Gastroesophageal sphincter (tissue), 4 donors: ENCODE data around the gene UBE2Q1. TPM values are rescaled to one million over a fixed set of nuclear protein-coding genes. Genes with fewer than 3 reads are reported as not detected.

Experiments used
- ATAC-seq: fragments of 150-250 bp; one replicate; pipeline ENCODE4 v1.9.1; 2016; ENCODE audit warnings: mild to moderate bottlenecking, moderate library complexity
- H3K27ac ChIP-seq, 4 donors: fragments of 200-600 bp; sonication (generic) in 3 of 4; 1 replicate in 3 of 4; 2 replicates in 1 of 4; pipeline ENCODE4 v1.5.1; 2016 to 2019
- H3K27me3 ChIP-seq: fragments of 200-600 bp; sonication (generic); one replicate; pipeline ENCODE4 v1.5.1; 2019
- H3K36me3 ChIP-seq, 2 donors: fragments of 200-600 bp; sonication (generic); one replicate each; pipeline ENCODE4 v1.5.1; 2019; ENCODE audit warnings: control low read depth in 1 of 2
- H3K4me1 ChIP-seq, 3 donors: fragments of 200-600 bp; sonication (generic); 1 replicate in 2 of 3; 2 replicates in 1 of 3; pipeline ENCODE4 v1.5.1; 2016 to 2019; ENCODE audit warnings: control low read depth in 2 of 3
- H3K4me3 ChIP-seq, 2 donors: fragments of 200-600 bp; sonication (generic); one replicate each; pipeline ENCODE4 v1.5.1; 2019; ENCODE audit warnings: mild to moderate bottlenecking in 1 of 2, moderate library complexity in 1 of 2
- H3K9me3 ChIP-seq, 3 donors: fragments of 200-600 bp; sonication (generic); one replicate each; pipeline ENCODE4 v1.5.1; 2017 to 2019; ENCODE audit warnings: control low read depth in 2 of 3
- CTCF ChIP-seq, 4 experiments: fragments of 200-600 bp in 2 of 4; fragments of 450-650 bp in 2 of 4; sonication (generic) in 1 of 4; IDR thresholded peaks; one replicate each; pipeline ENCODE4 v1.5.1; 2017 to 2019; ENCODE audit warnings: antibody characterized with exemption in 4 of 4, mild to moderate bottlenecking in 2 of 4, moderate library complexity in 2 of 4
- EP300 ChIP-seq: sonication (generic); formaldehyde crosslinking; IDR thresholded peaks from one replicate; pipeline ENCODE4 v1.6.1; 2017; ENCODE audit warnings: antibody characterized with exemption, mild to moderate bottlenecking
- POLR2A ChIP-seq, 2 donors: fragments of 450-650 bp; IDR thresholded peaks; one replicate each; pipeline ENCODE4 v1.6.1; 2017; ENCODE audit warnings: antibody characterized with exemption in 2 of 2, mild to moderate bottlenecking in 2 of 2, moderate library complexity in 1 of 2
- POLR2AphosphoS5 ChIP-seq: sonication (generic); formaldehyde crosslinking; IDR thresholded peaks from one replicate; pipeline ENCODE4 v1.6.1; 2017; ENCODE audit warnings: antibody characterized with exemption
- WGBS, 2 donors: methylation state at CpG; one replicate each; pipeline ENCODE4 v1.1.5; 2018; ENCODE audit warnings: low coverage in 1 of 2; 5-methylcytosine and 5-hydroxymethylcytosine counted together
- total RNA-seq, 4 donors: library from RNA; depleted of rRNA; stranded (reverse); fragments of >200 nt; gene quantifications; one replicate each; pipeline ENCODE4 v1.1.0, GENCODE V29; 2016

UBE2Q1 gene
- total RNA-seq, 4 donors from 2014 or later, result 27.4 to 39.7 (median 32.2) TPM

GRCh38 chr1:154514066-154514553 is 44.4 kb downstream of the UBE2Q1 start:
- ATAC-seq, result no peak
- WGBS, 2 donors, result 90 to 92% methylated on average over 7 of the region's 7 CpGs

GRCh38 chr1:154512760-154513159 is 45.7 kb downstream of the UBE2Q1 start:
- TF ChIP-seq POLR2A (IDR thresholded peaks at IDR 0.05) (no peak), POLR2AphosphoS5 (no peak), CTCF (IDR thresholded peaks at IDR 0.05) (no peak), EP300 (no peak)
- WGBS, 2 donors, result 80 to 87% methylated on average over 2 to 3 of the region's 3 CpGs
- Histone ChIP-seq H3K27me3 (peaks cover 26% of the 10 kb centered on the region), H3K36me3 (no peaks in the 10 kb centered on the region), H3K9me3 (no peaks in the 10 kb centered on the region), H3K27ac (no peak overlapping the region), H3K4me1 (no peaks in the 10 kb centered on the region), H3K4me3 (no peak overlapping the region)
- no peak for ATAC-seq

More at GRCh38 chr1:154514066-154514553, 44.4 kb downstream of the UBE2Q1 start:
- no peaks in the 10 kb centered on the region for H3K4me1 ChIP-seq
- no peak for TF ChIP-seq EP300
- TF ChIP-seq POLR2A (IDR thresholded peaks at IDR 0.05), result no peak
- no peak for TF ChIP-seq CTCF (IDR thresholded peaks at IDR 0.05)
- no peak for TF ChIP-seq POLR2AphosphoS5
- H3K9me3 ChIP-seq, result no peaks in the 10 kb centered on the region
- peaks cover 23% of the 10 kb centered on the region for H3K27me3 ChIP-seq
- no peaks in the 10 kb centered on the region for H3K36me3 ChIP-seq
- no peak overlapping the region for H3K4me3 ChIP-seq
- no peak overlapping the region for H3K27ac ChIP-seq

- H3K9me3 ChIP-seq, result peaks cover 0 to 18% (median 0%) of the 10 kb centered on the region in 3 donors
- H3K36me3 ChIP-seq, result no peaks in the 10 kb centered on the region
- no peak overlapping the region for H3K27ac ChIP-seq
- peaks cover 71% of the 10 kb centered on the region for H3K27me3 ChIP-seq
- no peak overlapping the region for H3K4me3 ChIP-seq
- TF ChIP-seq POLR2AphosphoS5, result no peak
- TF ChIP-seq CTCF (IDR thresholded peaks at IDR 0.05), result no peak
- no peak for TF ChIP-seq EP300
- TF ChIP-seq POLR2A (IDR thresholded peaks at IDR 0.05), result no peak
- no peak for ATAC-seq
- H3K4me1 ChIP-seq, result peaks cover 0 to 21% (median 6%) of the 10 kb centered on the region in 3 donors
- 71 to 75% methylated on average over 5 of the region's 5 CpGs for WGBS, 2 donors
Measured at GRCh38 chr1:154503898-154504297, 54.6 kb downstream of the UBE2Q1 start.

- peak overlapping the region in 1 of 2 donors; percentile 56 for H3K4me3 ChIP-seq
- no peaks in the 10 kb centered on the region for H3K36me3 ChIP-seq
- peaks cover 74% of the 10 kb centered on the region for H3K27me3 ChIP-seq
- WGBS, 2 donors, result 13% methylated on average over 12 of the region's 43 CpGs; no CpG with 5 or more reads in 1 of the 2 donors
- peaks cover 0 to 18% (median 0%) of the 10 kb centered on the region in 3 donors for H3K9me3 ChIP-seq
- H3K27ac ChIP-seq, result peak overlapping the region in 2 of 4 donors; percentile 68 to 78
- no peak for TF ChIP-seq CTCF (IDR thresholded peaks at IDR 0.05)
- no peak for TF ChIP-seq EP300
- TF ChIP-seq POLR2AphosphoS5, result no peak
- no peak for TF ChIP-seq POLR2A (IDR thresholded peaks at IDR 0.05)
- ATAC-seq, result peak; percentile 6
- peaks cover 0 to 21% (median 6%) of the 10 kb centered on the region in 3 donors for H3K4me1 ChIP-seq
Measured at GRCh38 chr1:154502744-154503115, 55.7 kb downstream of the UBE2Q1 start.

GRCh38 chr1:154502066-154502743 is 56.3 kb downstream of the UBE2Q1 start, which contains the start of the genes SHE and TDRD10:
Gene SHE (minus strand): TSS chr1:154502412. CDS start chr1:154502026, 386 bp downstream.
Gene TDRD10 (plus strand): TSS chr1:154502219. CDS start chr1:154506904, 4,685 bp downstream.
- ATAC-seq, result peak; percentile 68
- peaks cover 0 to 21% (median 6%) of the 10 kb centered on the region in 3 donors for H3K4me1 ChIP-seq
- WGBS, 2 donors, result no CpG with 5 or more reads among the region's 90 CpGs
- peak within 1 kb of the TSS; percentile 39 to 56 for H3K4me3 ChIP-seq
- TF ChIP-seq POLR2AphosphoS5 (no peak), POLR2A (IDR thresholded peaks at IDR 0.05) (peak in 1 of 2 donors; percentile 10)
- no peaks in the 10 kb centered on the region for H3K36me3 ChIP-seq
- peaks cover 69% of the 10 kb centered on the region for H3K27me3 ChIP-seq
- H3K27ac ChIP-seq, result peak within 1 kb of the TSS in 3 of 4 donors; percentile 68 to 78 (median 69)
- H3K9me3 ChIP-seq, result peaks cover 0 to 18% (median 0%) of the 10 kb centered on the region in 3 donors
